ENCODE measurements around the gene TMEM170B. TPM values are rescaled to one million over a fixed set of nuclear protein-coding genes. Genes with fewer than 3 reads are reported as not detected.
A peak's percentile ranks its signal among the peaks of the same experiment; 100 is the strongest.
"Not testable (repeated sequence)": the region's sequence is repeated elsewhere in the genome, so short reads cannot be mapped to it uniquely, and the experiment has no call there.

TMEM170B gene
- total RNA-seq, 1 donor from 2014 or later: 0.20 TPM

DNA sequence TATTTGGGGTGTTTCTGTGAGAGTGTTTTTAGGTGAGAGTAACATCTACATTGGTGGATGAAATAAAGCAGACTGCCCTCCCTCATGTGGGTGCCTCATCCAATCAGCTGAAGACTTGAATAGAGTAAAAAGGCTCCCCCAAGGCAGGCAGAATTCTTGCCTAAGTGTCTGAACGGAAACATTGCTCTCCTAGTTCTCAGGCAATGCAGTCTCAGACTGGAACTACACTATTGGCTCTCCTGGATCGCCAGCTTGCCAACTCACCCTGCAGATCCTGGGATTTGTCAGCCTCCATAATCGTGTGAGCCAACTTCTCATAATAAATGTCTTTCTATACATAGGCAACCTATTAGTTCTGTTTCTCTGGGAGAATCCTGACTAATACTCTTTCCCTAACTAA, 5.5 kb upstream of the TMEM170B start:
- no peak for ATAC-seq

DNA sequence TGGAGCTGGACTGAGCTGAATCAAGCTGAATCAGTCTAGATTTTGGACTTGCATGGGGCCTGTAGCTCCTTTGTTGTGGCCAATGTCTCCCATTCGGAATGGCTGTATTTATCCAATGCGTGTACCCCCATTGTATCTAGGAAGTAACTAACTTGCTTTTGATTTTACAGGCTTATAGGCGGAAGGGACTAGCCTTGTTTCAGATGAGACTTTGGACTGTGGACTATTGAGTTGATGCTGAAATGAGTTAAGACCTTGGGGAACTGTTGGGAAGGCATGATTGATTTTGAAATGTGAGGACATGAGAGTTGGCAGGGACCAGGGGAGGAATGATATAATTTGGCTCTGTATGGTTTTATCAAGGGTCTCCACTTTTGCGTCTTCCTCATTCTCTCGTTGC, 3.0 kb upstream of the TMEM170B start:
- no peak for ATAC-seq

DNA sequence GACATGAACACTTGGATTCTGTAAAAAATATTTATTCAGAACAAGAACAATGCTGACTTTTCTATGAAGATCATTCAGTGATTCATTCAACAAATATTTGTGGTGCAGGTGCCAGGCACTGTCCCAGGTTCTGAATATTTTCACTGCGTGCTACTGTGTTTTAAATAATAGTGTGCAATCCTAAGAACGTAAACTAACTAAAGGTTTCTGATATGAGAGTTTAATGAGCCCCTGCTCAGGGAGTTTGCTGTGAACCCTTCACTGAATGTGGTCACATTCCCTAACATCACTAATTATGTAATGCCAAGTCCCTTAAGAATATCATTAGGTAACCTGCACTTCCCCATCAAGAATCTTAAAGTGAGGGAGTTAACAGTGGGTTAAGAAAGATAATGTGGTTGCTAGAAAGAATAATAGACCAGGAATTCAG, 1.7 kb upstream of the TMEM170B start:
- ATAC-seq: no peak

- ATAC-seq: no peak
These were observed 754 bp upstream of the TMEM170B start for GRCh38 chr6:11536795-11537194.

DNA sequence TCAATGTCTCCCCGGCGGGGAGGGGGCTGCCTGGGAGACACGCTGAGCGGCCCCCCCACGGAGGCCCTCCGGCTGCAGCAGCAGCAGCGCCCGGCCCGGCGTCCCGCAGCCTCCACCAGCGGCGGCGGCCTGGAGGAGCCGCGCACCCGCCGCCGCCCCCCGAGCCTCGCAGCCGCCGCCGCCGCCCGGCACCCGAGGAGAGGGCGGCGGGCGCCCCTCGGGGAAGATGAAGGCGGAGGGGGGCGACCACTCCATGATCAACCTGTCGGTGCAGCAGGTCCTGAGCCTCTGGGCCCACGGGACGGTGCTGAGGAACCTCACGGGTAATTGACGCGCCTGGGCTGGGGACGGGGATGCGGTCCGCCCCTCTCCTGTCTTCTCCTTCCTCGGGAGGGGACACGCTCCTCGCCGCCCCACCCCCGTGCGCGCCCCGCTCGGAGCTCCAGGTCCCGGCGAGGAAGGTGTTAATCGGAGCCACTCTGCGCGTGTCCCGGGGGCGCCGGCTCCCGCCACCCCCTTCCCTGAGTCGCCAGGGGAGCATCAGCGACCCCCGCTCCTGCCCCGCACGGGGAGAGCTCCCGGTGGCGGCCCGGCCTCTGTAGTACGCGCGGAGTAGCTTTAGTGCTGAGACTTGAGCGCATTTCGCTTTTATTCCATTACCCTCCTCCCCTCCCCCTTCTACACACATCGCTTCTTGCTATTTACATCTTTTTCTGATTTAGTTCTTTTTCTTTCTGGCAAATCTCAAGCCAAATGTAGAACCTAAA, 686 bp downstream of the TMEM170B start:
- peak; percentile 5 for ATAC-seq

GRCh38 chr6:11538819-11539468, 1.4 kb downstream of the TMEM170B start:
- ATAC-seq: no peak

GRCh38 chr6:11542863-11543262, 5.3 kb downstream of the TMEM170B start:
- no peak for ATAC-seq

DNA sequence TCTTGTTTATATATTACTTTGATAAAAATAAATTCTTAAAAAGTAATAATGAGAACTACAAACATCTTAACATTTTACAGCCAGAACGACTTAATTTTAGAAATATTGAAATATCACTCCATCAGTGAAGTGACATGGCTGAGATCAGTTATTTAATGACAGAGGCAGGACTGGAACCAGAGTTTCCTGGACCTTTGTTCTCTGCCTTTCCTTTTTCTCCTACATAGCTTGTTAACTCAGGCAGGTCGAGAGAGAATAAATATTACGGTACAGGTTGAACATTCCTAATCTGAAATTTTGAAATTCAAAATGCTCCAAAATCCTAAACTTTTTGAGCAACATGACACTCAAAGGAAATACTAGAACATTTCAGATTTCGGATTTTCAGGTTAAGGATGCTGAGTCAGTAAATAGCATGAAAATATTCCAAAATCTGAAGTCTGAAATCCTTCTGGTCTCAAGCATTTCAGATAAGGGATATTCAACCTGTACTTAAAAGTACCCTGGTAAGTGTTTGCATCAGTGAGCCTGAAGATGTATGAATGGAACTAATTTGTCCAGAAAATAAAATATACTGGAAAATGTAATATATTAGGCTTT, 6.5 kb downstream of the TMEM170B start:
- no peak for ATAC-seq

- ATAC-seq: not testable (repeated sequence)
These were observed 10.3 kb downstream of the TMEM170B start for GRCh38 chr6:11547846-11548245.

GRCh38 chr6:11548578-11548977, 11.0 kb downstream of the TMEM170B start:
- not testable (repeated sequence) for ATAC-seq

- no peak for ATAC-seq
These were observed 13.5 kb downstream of the TMEM170B start for GRCh38 chr6:11551053-11551452.

DNA sequence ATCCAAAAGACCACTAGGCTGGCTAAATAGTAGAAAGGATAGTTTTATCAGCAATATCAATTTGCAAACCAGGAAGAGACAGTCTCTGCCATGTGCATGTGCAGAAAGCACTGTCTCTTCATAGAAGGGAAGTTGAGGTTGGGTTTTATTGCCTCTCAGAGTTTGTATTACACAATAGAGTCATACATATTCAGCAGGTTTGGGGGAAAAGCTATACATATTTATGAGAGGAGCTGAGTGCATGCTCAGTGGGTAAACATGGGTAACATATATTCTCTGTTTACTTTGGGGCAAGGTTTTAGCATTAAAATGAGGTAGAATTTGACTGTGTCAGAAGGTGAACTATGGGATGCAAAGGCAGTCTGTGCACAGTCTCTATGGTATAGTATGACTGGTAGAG, 14.9 kb downstream of the TMEM170B start:
- ATAC-seq: no peak

DNA sequence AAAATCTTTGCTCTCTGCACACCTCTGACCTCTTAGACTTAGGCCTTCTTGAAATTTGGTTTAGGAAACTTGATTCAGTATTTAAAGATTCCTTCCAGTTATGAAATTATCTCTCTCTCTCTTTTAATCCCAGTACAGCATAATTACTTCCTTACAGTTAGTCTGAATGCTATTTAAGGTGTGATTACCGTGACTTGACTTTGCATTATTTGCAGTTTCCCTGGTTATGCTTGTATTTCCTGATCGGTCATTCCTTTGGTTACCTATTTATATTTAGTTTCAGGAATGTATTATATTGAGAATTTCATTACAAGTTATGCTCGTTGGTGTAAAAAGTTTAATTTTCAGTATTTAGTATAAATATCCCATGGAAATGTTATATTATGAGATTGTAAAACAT, 16.3 kb downstream of the TMEM170B start:
- ATAC-seq: no peak

DNA sequence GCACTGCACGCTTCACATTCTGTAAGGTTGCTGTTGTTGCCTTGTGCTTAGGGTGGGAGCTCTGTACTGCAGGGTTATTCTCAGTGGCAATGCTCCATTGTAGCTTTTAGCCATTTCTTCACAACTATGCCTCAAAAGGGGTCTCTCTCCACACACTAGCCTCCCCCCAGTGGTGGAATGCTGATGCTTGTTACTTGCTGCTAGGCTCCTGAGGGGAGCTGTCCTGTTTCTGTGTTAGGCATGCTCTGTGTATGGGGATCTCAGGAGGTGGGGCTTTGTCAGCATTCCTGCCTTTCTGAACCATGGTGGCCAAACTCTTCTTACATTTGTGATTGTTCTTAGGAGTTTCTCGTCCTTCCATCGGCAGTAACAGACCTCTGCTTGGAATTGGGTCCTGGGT, 18.8 kb downstream of the TMEM170B start:
- no peak for ATAC-seq

DNA sequence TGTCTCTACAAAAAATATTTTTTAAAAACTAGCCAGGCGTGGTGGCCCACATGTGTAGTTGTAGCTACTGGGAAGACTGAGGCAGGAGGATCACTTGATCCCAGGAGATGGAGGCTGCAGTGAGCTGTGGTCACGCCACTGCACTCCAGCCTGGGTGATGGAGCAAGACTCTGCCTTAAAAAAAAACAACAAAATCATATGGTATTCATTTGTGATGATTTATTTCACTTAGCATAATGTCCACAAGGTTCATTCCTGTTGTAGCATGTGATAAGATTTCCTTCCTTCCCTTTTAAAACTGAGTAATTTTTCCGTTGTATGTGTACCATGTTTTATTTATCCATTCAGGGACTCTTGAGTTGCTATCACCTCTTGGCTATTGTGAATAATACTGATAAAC, 26.2 kb downstream of the TMEM170B start:
- no peak for ATAC-seq

DNA sequence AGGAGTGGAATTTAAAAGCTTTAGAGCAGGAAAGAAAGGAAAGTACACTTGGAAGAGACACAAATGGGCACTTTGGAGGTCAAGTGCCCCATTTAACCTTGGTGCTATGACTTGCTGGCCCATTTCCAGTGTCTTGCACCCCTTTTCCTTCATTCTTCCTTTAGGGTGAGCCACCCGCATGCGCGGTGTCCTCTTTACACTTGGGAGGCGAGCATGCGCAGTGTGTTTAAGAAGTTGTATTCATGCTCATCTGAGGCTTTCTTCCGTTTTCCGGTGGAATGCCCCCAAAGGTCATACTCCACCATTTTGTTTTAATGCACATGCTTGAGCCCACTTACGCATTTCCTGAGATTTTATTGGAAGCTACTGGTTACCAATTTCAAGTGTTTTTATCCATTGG, 29.1 kb downstream of the TMEM170B start:
- ATAC-seq: no peak

DNA sequence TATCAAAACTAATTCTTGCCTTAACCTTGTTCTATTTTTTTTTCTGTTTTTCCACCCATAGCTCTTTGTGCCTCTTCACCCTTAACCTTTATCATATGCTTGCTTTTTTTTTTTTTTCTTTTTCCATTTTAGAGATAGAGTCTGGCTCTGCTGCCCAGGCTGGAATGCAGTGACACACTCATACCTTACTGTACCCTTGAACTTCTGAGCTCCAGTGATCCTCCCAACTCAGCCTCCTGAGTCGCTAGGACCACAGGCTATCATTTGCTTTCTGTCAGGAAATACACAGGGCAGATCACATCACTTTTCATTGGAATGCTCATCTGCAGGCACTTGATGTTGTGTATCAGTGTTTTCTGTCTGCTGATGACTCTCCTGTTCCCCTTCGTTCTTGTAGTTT, 33.5 kb downstream of the TMEM170B start:
- ATAC-seq: no peak

- ATAC-seq: peak; percentile 98
These were observed 38.0 kb downstream of the TMEM170B start for GRCh38 chr6:11575408-11576033.

DNA sequence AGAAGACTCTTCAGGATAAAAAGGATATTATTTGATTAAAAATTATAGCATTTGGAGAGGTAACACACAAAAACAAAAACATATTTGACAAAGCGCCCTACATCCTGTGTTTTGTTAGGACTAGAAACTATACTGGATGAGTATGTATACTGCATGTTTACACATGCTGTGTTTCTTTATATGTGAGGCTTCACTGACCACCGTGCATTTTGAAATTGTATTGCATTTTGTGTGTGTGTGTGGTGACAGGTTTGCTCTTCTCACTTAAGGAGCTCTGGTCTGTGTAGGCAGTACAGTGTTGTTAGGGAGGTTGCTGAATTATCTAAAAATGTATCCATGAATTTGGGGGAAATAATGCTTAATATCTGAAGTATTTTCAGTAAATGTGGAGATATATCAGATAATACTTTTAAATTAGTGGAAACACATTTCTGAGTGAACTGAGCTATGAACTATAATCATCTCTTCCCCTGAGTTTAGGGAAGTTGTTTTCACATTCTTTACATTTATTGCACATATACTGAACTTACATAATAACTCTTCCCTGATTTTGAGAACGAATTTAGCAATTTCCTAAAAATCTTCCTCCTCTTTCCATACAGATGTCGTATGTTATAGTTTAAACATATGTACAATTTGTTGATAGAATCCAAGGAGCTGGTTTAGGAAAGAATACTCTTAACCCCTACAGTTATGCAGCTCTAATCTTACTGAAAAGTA, 43.3 kb downstream of the TMEM170B start:
- no peak for ATAC-seq

DNA sequence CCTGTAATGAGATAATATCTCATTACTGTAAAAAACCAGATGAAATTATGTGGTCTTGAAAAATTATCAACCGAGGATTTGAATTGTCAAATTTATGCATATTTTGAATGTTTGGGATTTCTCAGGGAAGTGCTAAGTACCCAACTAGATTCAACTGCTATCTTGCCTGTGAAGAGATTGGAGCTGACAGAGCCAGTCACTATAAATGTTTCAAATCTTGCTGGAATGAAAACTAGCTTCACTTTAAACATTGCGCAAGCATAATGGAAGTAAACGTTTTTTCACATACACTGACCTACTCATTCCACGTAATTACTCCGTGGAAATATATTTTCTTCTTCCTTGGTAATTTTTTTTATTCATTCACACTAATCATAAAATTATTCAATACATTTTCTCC, 46.7 kb downstream of the TMEM170B start:
- ATAC-seq: no peak

GRCh38 chr6:11585426-11586016, 48.0 kb downstream of the TMEM170B start:
- no peak for ATAC-seq

DNA sequence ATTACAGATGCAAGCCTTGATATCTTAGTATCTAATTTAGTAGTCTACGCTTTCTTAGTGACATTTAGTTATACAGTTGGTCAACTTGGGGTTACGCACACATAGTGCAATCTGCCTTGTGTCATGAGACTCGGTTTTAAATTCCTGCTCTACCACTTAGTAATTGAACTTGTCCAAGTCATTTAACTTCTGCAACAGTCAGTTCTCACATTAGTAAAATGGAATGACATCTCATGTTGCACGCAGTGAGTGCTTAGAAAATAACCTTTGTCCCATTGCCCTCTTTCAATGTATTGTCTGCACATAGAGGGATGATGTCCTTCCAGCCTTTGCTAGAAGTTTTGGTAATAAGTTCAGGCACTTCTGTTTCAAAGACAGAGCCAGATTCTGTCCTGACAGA, 48.6 kb downstream of the TMEM170B start:
- ATAC-seq: no peak
